ENCODE data around the gene DYNC1H1.
A peak's percentile ranks its signal among the peaks of the same experiment; 100 is the strongest.
"Not testable (repeated sequence)": the region's sequence is repeated elsewhere in the genome, so short reads cannot be mapped to it uniquely, and the experiment has no call there.

The DYNC1H1 gene

DNA sequence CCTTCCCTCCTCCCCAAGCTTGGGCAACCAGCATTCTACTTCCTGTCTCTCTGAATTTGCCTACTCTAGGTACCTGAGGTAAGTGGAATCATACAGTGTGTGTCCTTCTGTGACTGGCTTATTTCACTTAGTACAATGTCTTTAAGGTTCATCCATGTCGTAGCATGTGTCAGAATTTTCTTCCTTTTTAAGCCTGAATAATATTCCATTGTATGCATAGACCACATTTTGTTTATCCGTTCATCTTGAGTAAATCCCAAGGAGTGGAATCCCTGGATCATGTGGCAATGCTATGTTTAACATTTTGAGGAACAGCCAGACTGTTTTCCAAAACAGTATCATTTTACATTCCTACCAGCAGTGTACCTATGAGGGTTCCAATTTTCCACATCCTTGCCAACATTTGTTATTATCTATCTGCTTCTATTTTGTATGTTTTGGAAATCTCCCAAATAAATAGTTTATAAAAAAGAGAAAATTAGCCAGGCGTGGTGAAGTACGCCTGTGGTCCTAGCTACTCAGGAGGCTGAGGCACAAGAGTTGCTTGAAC is 110.1 kb downstream of the DYNC1H1 start:
- no peak for DNase-seq

DNA sequence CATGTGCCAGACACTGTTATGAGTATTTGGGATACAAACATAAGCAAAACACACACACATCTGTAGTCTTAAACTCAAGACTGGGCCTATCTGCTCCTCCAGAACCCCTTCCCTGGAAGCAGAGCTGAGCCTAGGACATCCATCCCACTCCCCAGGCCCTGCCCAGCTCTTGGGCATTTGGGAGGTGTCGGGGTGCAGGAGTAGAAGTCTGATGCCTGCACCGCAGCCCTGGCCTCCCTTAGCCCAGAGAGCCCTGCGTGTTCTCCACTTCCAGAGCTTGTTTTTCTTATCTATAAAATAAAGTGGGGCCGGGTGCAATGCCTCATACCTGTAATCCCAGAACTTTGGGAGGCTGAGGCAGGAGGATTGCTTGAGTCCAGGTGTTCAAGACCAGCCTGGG is 110.8 kb downstream of the DYNC1H1 start:
- DNase-seq = no peak

DNA sequence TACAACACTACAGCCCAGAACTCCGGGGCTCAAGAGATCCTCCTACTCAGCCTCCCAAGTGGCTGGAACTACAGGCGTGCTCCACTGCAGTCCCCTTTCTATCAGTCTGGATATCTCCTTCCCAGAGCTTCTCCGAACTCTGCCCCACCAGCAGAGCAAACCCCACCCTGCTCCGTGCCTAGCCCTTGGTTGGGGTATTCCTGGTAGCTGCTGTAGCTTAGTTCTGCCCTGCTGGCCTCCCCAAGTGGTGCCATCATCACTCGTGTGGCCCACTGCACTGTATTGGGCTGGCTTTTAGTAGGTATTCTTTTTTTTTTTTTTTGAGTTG is 113.0 kb downstream of the DYNC1H1 start:
- DNase-seq = no peak

DNA sequence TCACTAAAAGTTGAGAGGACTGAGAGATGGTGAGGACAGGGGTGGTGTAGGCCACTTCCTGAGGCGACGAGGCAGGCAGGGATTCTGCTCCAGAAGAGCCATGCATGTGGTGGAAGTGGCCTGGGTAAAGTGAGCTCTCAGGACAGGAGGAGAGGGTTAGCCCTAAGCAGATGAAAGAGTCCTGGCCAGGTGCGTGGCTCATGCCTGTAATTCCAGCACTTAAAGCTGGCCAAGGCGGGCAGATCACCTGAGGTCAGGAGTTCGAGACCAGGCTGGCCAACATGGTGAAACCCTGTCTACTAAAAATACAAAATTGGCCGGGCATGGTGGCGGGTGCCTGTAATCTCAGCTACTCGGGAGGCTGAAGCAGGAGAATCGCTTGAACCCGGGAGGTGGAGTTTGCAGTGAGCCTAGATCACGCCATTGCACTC is 114.0 kb downstream of the DYNC1H1 start:
- DNase-seq = not testable (repeated sequence)

DNA sequence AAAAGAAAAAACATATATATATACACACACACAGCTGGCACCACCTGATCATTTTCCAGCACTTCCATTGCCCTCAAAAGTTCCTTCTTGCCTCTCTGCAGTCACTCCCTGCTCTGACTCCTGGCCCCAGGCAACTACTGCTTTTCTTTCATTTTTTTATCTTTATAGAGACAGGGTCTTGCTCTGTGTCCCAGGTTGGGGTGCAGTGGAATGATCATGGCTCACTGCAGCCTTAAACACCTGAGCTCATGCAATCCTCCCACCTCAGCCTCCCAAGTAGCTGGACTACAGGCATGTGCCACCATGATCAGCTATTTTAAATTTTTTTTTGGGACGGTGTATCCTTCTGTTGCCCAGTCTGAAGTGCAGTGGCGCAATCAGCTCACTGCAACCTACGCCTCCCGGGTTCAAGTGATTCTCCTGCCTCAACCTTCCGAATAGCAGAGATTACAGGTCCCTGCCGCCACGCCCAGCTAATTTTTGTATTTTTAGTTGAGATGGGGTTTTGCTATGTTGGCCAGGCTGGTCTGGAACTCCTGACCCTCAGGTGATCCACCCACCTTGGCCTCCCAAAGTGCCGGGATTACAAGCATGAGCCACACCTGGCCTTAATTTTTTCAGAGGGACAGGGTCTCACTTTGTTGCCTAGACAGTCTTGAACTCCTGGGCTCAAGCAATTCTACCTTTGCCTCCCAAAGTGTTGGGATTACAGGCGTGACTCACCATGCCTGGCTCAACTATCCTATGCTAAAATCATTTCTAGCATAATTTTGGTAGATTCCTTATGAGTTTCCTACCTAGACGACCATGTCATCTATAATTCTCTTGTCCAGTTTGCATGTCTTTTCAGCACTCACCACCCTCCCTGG is 114.7 kb downstream of the DYNC1H1 start:
- no peak for DNase-seq

DNA sequence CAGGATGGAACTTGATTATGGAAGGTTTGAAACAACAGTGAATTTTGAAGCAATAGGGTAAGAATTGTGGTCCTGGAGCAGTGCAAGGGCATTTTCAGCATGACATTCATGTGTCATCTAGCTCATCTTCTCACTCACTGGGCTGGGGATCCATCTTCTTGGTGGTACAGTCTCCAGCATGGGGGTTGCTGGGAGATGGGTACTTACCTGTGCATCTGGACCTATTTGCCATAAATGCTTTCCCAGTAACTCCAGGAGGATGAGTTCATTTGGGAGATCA is 115.3 kb downstream of the DYNC1H1 start:
- no peak for DNase-seq

DNA sequence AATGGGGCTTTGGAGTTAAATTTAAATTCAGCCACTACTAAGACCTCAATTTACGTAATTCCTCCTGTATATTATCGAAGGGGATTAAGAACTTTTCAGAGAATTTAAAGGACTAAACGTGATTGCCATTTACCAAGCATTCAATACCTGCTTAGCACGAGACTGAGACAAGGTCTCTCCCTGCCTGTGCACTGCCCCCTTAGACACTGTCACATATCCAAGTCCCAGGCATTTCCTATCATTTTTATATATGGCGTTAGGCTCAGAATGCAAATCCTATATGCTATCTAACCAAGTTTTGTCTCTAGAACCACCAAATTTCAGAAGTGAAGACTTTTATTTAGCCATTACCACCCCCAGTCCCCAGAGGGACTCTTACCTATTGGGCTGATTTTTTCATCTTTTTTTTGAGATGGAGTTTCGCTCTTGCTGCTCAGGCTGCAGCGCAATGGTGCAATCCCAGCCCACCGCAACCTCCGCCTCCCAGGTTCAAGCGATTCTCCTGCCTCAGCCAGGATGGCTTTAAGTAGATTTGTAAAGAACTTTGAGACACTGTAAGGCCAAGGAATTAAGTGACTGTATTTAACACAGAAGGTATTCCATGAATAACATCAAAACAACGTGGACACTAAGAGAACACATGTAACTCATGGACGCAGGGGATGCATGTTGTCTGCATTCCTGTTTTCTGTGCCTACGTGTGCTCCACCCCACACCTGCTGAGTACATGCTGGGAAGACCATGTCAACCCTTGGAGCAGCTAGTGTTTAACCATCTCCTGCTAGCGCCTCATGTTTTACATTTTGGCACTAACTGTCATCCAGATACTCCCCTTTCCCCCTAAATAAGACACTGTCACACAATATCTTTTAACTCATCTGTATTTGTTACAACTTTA is 116.1 kb downstream of the DYNC1H1 start:
- no peak for DNase-seq

DNA sequence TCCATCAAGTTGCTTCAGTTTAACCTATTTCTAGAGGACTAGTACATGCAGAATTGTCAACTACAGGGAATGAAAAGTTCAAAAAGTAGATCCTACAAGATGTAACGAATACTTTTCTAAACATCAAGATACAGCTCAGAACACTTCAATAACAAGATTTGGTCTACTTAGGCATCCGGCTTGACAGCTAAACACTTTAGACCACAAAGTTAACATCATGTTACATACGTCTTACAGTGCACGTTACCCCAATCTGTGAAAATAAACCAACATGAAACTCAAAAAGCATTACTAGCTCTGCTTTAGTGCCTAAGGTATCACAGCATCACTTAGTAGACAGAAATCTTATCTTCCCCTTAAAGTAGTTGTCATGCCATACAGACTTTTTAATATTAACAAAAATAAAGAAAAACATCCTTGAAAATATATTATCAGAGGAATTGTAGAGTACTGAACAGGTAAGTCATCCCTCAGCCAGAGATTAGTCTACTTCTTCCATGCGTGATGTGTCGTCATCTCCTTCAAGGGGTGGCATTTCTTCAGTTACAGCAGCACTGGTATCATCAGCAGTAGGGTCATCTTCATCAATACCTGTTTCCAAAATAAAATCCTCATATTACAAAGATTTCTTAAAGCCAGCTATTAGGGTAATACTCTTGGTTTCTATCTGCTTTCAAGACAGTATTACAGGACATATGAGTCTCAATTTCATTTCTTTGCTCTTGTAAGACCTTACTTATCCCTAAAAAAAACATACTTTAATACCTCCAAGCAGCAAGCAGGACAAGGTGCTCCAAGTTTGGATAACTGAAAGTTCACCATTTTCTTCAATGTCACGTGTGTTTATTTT is 117.1 kb downstream of the DYNC1H1 start:
- no peak for DNase-seq

DNA sequence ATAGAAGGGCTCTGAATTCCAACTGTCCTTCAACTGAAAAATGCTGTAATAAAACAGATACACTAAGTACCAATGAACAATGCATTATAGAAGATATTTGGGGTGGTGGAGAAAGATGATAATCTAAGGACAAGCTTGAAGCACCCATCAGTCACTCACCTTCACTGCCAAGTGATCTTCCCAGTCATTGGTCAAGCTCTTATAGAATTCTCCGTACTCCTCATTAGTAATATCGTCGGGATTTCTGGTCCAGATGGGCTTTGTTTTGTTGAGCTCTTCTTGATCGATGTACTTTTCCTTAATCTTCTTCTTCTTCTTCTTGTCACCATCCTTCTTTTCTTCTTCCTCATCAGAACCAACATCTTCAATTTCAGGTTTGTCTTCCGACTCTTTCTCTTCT is 120.1 kb downstream of the DYNC1H1 start:
- not testable (repeated sequence) for DNase-seq

DNA sequence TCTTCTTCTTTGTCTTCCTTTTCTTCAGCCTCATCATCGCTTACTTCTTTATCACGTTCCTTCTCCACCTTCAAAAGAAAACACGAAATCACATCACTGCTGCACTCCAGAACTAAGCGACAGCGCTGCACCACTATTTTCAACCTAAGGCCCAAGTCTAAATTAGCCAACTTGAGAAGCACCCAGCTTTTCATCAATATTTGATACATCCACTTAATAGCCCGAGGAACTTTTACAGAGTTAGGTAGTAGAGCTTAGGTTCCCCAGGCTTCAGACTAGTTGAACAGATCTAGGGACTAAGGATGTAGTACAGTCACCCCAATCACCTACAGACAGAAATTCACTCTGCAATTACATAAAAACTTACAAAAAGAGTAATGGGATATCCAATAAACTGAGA is 120.6 kb downstream of the DYNC1H1 start:
- DNase-seq = no peak

DNA sequence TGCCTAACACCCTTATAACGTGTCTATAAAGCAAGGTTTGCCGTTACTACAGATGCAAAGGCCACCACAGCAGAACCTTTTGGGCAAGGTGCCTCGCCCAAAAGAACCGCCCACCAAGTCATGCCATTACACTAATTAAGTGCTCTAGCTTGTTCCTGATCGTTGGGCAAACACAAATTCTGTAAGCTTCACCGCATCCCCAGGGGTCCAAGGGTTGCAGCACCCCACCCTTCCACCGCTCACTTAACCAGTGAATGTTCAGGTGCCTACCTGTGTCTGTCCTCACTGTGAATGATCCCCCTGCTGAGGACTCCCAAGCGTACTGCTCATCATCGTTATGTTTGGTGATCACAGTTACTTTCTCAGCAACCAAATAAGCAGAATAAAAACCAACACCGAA is 121.1 kb downstream of the DYNC1H1 start:
- DNase-seq = no peak

DNA sequence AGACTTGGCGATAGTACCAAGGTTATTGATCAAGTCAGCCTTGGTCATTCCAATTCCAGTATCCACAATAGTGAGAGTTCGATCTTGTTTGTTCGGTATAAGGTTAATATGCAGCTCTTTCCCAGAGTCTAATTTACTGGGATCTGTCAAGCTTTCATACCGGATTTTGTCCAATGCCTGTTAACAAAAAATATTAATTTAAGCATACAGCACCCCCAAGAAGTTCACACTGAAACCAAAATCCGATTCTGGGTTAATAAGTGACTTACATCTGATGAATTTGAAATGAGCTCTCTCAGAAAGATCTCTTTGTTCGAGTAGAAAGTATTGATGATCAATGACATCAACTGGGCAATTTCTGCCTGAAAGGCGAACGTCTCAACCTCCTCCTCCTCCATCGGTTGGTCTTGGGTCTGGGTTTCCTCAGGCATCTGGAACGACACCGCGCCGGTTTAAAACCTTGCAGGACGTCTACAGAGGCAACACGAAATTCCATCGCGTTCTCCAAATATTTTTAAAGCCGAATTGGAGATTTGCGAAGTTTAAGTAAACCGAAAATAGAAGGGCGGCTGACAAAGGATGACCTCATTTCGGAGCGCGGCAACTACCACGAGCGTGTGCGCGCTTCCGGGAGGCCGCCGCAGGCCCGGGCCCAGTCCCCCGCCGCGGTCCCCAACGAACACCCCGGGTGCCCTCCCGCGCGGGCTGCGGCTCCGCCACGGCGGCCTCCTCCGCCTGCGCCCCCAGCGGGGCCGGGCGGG is 121.8 kb downstream of the DYNC1H1 start:
- DNase-seq = no peak

DNA sequence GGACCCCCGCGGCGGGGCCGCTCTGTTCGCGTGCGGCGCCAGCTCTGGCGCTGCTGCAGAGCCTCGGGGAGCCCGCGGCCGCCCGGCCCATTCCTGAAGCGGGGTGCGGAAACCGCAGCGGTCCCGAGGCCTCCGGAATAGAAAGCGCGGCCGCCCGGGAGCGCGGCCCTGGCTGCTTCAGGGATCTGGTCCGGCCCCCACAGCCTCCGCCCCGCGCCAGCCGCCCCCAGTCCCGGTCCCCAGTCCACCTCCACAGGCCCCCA is 122.3 kb downstream of the DYNC1H1 start:
- DNase-seq = no peak

DNA sequence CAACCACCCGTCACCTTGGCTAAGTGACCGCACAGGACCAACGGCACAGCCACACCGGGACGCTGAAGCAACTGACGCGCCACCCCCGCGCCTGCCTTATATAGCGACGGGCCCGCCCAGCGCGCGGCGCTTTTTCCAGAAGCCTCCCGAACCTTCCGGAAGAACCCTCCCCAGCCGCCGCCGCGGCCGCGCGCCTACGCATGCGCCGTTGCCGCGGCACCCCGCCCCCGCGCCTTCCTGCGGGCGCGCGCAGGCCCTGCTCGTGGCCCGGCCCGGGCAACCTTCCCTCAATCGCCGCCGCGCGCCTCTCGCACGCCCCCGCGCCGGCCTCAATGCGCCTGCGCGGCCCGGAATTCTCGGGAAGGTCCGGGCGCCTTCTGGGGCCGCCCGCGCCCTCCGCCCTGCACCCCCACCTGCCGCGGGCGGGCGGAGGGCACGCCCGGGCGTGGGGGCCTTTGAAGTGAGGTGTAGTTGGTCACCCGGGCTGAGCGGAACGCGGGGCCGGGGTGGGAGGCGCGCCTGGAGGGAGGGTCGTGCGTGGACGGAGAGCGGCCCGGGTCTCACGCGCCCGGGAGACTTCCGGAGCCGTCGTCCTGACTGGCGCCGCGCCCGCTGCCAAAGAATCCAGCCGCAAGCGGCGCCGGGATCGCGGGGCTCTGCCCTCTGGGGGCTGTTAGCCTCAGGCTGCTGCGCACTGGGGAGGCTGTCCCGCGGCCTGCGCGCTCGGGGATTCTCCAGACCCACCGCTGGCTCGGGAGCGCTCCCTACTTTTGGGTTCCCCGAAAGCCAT is 122.8 kb downstream of the DYNC1H1 start, which contains the start of gene HSP90AA1:
HSP90AA1 (minus strand) TSS at position 73 of the 790 bp plus-strand sequence. CDS start 666 bp downstream, outside the sequence.
- DNase-seq = peak; percentile 93

DNA sequence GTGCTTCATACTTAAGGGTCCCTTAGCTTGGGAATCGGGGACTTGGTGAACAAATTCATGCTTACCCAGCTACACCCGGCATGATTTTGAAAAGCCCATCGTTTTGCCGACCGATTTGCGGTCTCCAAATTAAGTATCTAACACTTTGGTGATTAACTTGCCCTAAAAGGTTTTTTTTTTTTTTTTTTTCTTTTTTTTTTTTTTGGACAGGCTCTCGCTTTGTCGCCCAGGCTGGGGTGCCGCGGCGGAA is 123.3 kb downstream of the DYNC1H1 start:
- DNase-seq = no peak

DNA sequence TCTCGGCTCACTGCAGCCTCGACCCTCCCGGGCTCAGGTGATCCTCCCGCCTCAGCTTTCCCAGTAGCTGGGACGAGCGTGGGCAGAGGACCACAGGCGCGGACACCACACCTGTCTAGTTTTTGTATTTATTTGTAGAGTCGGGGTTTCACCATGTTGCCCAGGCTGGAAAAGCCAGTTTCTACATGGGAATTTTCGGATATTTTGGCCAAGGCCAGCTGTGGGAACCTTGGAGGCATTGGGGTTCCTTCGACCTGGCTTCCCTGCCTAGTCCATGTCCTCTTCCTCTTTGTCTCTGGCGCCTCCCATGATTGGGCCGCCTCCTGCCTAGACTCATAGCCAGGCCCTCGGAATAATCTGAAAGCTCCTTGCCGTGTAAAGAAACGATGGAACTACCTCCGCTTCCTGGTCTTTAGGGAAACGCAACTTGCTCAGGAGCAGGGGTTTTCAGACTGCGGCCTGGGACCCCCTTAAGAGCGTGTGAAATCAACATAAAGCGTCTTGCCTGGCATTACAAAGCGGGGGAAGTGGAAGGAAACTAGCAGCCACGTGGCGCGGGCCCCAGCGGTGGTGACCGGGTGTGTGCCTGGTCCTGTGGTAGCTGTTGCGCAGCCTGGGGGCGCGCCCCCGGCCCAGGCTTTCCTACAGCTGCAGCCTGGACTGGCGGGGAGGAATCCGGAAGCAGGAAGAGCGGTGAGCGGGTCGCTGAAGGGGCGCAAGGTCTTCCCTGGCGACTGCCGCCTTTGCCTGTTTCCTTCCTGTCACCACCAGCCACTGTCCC is 123.8 kb downstream of the DYNC1H1 start:
- DNase-seq = no peak

DNA sequence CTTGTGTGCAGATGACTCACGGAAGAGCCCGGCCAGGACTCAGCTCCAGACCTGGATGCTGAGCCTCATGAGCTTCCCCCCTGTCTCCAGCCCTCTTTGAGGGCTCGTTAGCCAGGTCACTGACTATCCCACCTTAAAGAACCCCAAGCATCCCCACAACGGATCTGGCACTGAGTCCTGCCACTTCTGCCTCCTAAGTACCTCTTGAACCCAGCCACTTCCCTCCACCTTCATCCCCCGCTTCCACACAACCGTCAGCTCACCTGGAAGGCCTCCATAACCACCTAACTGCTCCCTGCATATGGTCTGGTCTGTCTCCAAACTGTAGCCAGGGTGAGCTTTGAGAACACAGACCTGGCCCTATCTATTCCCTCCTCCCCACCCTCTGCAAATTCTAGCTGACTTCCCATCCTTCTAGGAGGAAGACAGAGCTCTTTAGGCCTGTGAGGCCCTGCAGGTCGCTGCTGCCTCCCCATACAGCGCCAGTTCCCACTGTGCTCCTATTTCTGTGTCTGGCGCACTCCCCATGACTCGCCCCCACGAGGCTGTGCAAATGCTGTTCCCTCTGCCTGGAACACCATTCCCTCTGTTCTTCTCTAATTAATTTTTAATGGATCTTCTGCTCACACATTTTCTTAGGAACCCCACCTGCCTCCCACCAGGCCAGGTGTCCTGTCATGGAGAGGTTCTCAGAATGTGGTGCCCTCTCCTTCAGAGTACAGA is 125.4 kb downstream of the DYNC1H1 start:
- no peak for DNase-seq

DNA sequence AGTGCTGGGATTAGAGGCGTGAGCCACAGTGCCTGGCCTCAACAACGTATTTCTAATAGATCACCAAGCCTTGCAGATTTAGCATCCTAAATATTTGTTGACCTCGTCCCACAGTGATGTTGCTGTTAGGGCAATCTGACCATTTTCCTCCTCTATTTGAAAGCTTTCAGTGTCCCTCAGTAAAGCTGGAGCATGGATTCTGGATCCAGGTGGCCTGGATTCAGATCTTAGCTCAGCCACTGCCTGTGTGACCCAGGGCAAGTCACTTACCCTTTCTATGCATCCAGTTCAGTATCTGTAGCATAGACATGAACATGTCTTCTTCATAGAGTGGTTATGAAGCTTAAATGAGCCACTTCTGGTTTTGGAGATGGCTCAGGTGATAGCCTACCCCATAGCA is 126.3 kb downstream of the DYNC1H1 start:
- no peak for DNase-seq

DNA sequence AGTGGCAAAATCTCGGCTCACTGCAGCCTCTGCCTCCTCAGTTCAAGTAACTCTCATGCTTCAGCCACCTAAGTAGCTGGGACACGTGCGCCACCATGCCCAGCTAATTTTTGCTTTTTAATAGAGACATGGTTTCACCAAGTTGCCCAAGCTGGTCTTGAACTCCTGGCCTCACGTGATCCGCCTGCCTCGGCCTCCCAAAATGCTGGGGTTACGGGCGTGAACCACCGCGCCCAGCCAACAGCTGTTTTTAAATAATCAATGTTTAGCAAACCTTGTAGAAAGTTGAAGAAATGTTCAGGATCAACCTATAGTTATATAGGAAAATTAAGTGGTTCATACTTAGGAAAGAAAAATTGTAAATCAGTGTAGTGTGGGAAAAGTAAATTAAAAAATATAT is 128.4 kb downstream of the DYNC1H1 start:
- no peak for DNase-seq

DNA sequence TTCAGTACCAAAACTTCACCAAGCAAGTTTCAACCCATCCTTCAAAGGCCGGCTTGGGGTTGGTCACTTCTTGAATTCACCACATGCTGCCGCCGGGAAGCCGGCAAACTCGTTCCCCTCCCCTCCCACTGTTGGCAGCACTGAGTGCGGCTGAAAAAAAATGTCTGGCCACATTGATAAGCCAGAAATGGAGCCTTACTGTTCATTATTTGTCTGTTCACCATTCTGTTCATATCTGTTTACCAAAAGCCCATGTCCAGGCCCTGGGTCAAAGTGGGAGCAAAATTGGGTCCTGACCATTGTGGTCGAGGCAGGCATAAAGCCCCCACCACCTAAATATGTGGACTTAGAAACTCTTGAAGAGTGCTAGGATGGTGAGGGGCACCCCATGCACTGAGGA is 129.7 kb downstream of the DYNC1H1 start:
- DNase-seq = no peak

Measured in NCI-H510A treated with DMSO at 0.1 percent for 48 hours (cell line).